H9 (cell line): Measurements from ENCODE around the gene AGBL4. TPM values are rescaled to one million over a fixed set of nuclear protein-coding genes. Genes with fewer than 3 reads are reported as not detected.

ENCODE experiments used
- DNase-seq: peaks from one replicate; pipeline ENCODE4 v3.0.0-alpha.2; 2017
- H2AFZ ChIP-seq: one replicate; pipeline ENCODE4 v1.6.1; 2013; ENCODE audit warnings: mild to moderate bottlenecking, low read length, control low read depth, moderate library complexity
- H2AK5ac ChIP-seq: 2 replicates; pipeline ENCODE4 v1.6.1; 2013; ENCODE audit warnings: low read length, control low read depth, mixed read lengths; ENCODE audit not compliant: insufficient read length
- H2BK120ac ChIP-seq: one replicate; pipeline ENCODE4 v1.6.1; 2013; ENCODE audit warnings: low read depth, mild to moderate bottlenecking, low read length, control low read depth, inconsistent platforms; ENCODE audit not compliant: poor library complexity, severe bottlenecking
- H2BK12ac ChIP-seq: 2 replicates; pipeline ENCODE4 v1.6.1; 2013; ENCODE audit warnings: low read length, control low read depth, mixed read lengths, low read depth; ENCODE audit not compliant: insufficient read length
- H2BK15ac ChIP-seq: 2 replicates; pipeline ENCODE4 v1.6.1; 2013; ENCODE audit warnings: low read depth, low read length, control low read depth
- H2BK20ac ChIP-seq: one replicate; pipeline ENCODE4 v1.6.1; 2013; ENCODE audit warnings: low read depth, mild to moderate bottlenecking, low read length, control low read depth, inconsistent platforms; ENCODE audit not compliant: poor library complexity, severe bottlenecking
- H2BK5ac ChIP-seq: 2 replicates; pipeline ENCODE4 v1.6.1; 2013; ENCODE audit warnings: low read length, control low read depth, mixed read lengths; ENCODE audit not compliant: insufficient read length
- H3K14ac ChIP-seq: 2 replicates; pipeline ENCODE4 v1.6.1; 2013; ENCODE audit warnings: low read length, control low read depth; ENCODE audit not compliant: insufficient read depth
- H3K18ac ChIP-seq: 2 replicates; pipeline ENCODE4 v1.6.1; 2013; ENCODE audit warnings: low read depth, mild to moderate bottlenecking, mixed read lengths, low read length, control low read depth; ENCODE audit not compliant: insufficient read length
- H3K23ac ChIP-seq: 2 replicates; pipeline ENCODE4 v1.6.1; 2013; ENCODE audit warnings: low read length, control low read depth, mixed read lengths, low read depth; ENCODE audit not compliant: insufficient read length
- H3K23me2 ChIP-seq: 2 replicates; pipeline ENCODE4 v1.6.1; 2013; ENCODE audit warnings: low read depth, mild to moderate bottlenecking, mixed read lengths, low read length, control low read depth; ENCODE audit not compliant: insufficient read length, poor library complexity, severe bottlenecking
- H3K27ac ChIP-seq: 2 replicates; pipeline ENCODE4 v1.5.1; 2013; ENCODE audit warnings: low read length, control low read depth, mixed read lengths, low read depth; ENCODE audit not compliant: insufficient read length
- H3K27me3 ChIP-seq: 2 replicates; pipeline ENCODE4 v1.6.1; 2013; ENCODE audit warnings: low read length, control low read depth, inconsistent platforms; ENCODE audit not compliant: insufficient read depth
- H3K4ac ChIP-seq: 2 replicates; pipeline ENCODE4 v1.6.1; 2013; ENCODE audit warnings: low read depth, mild to moderate bottlenecking, control low read depth, inconsistent platforms, low read length, moderate library complexity
- H3K4me1 ChIP-seq: 2 replicates; pipeline ENCODE4 v1.6.1; 2013; ENCODE audit warnings: low read length, control low read depth, inconsistent platforms; ENCODE audit not compliant: insufficient read depth
- H3K4me2 ChIP-seq: 2 replicates; pipeline ENCODE4 v1.6.1; 2013; ENCODE audit warnings: low read length, control low read depth, mixed read lengths; ENCODE audit not compliant: insufficient read length, insufficient read depth
- H3K56ac ChIP-seq: 2 replicates; pipeline ENCODE4 v1.6.1; 2013; ENCODE audit warnings: low read depth, mild to moderate bottlenecking, mixed read lengths, low read length, control low read depth; ENCODE audit not compliant: insufficient read length
- H3K79me1 ChIP-seq: 2 replicates; pipeline ENCODE4 v1.6.1; 2013; ENCODE audit warnings: low read depth, mild to moderate bottlenecking, moderate library complexity, low read length, control low read depth, inconsistent platforms; ENCODE audit not compliant: insufficient read depth, poor library complexity, severe bottlenecking
- H3K79me2 ChIP-seq: 2 replicates; pipeline ENCODE4 v1.6.1; 2013; ENCODE audit warnings: low read length, control low read depth, inconsistent platforms; ENCODE audit not compliant: insufficient read depth
- H3K9ac ChIP-seq: 2 replicates; pipeline ENCODE4 v1.6.1; 2013; ENCODE audit warnings: low read length, control low read depth, mixed read lengths; ENCODE audit not compliant: insufficient read length; ENCODE audit errors: extremely low read depth
- H3K9me3 ChIP-seq: one replicate; pipeline ENCODE4 v1.6.1; 2013; ENCODE audit warnings: low read depth, low read length, inconsistent platforms; ENCODE audit not compliant: control insufficient read depth
- H3T11ph ChIP-seq: one replicate; pipeline ENCODE4 v1.6.1; 2013; ENCODE audit warnings: mild to moderate bottlenecking, low read length, control low read depth, inconsistent platforms
- H4K20me1 ChIP-seq: one replicate; pipeline ENCODE4 v1.6.1; 2013; ENCODE audit not compliant: control insufficient read depth, insufficient read length, insufficient read depth
- H4K5ac ChIP-seq: 2 replicates; pipeline ENCODE4 v1.6.1; 2013; ENCODE audit warnings: low read depth, mild to moderate bottlenecking, mixed read lengths, low read length, control low read depth; ENCODE audit not compliant: insufficient read length
- H4K8ac ChIP-seq: replicated peaks from 2 replicates; pipeline ENCODE4 v1.6.1; 2013; ENCODE audit warnings: low read length, control low read depth, mixed read lengths, low read depth; ENCODE audit not compliant: insufficient read length
- H4K91ac ChIP-seq: 2 replicates; pipeline ENCODE4 v1.6.1; 2013; ENCODE audit warnings: low read depth, mild to moderate bottlenecking, moderate library complexity, mixed read lengths, low read length, control low read depth; ENCODE audit not compliant: insufficient read length
- H3K27ac Mint-ChIP-seq, 3 experiments: 2 replicates in 2 of 3; 3 replicates in 1 of 3; pipeline ENCODE4 v1.8.0; 2020 to 2021; ENCODE audit warnings: mixed read lengths in 3 of 3, mild to moderate bottlenecking in 1 of 3, moderate library complexity in 1 of 3
- H3K27me3 Mint-ChIP-seq: 2 replicates; pipeline ENCODE4 v1.8.0; 2021; ENCODE audit warnings: low read depth, mild to moderate bottlenecking, moderate library complexity, mixed read lengths
- H3K36me3 Mint-ChIP-seq, 3 experiments: 2 replicates in 2 of 3; 3 replicates in 1 of 3; pipeline ENCODE4 v1.8.0; 2020 to 2021; ENCODE audit warnings: low read depth in 3 of 3, mixed read lengths in 3 of 3; ENCODE audit not compliant: insufficient read depth in 1 of 3
- H3K4me1 Mint-ChIP-seq, 2 experiments: 2 replicates each; pipeline ENCODE4 v1.8.0; 2020; ENCODE audit warnings: mixed read lengths in 2 of 2
- H3K4me3 Mint-ChIP-seq, 2 experiments: 2 replicates in 1 of 2; 3 replicates in 1 of 2; pipeline ENCODE4 v1.8.0; 2020 to 2021; ENCODE audit warnings: mild to moderate bottlenecking in 2 of 2, mixed read lengths in 2 of 2, moderate library complexity in 1 of 2
- H3K9me3 Mint-ChIP-seq, 2 experiments: 2 replicates in 1 of 2; 3 replicates in 1 of 2; pipeline ENCODE4 v1.8.0; 2020; ENCODE audit warnings: mild to moderate bottlenecking in 2 of 2, mixed read lengths in 2 of 2, moderate library complexity in 1 of 2
- CTCF ChIP-seq: fragments of 200-600 bp; sonication (generic); conservative IDR thresholded peaks from 3 replicates; pipeline ENCODE4 v1.8.0; 2021; ENCODE audit warnings: antibody characterized with exemption, mild to moderate bottlenecking
- WGBS: extraction: QIAGEN DNeasy Blood & Tissue Kit; methylation state at CpG from one replicate; pipeline ENCODE4 v1.1.7; 2013; ENCODE audit warnings: missing lambda C conversion rate, low lambda C conversion rate, mixed read lengths; ENCODE audit not compliant: insufficient read length; ENCODE audit errors: extremely low coverage; 5-methylcytosine and 5-hydroxymethylcytosine counted together
- total RNA-seq: library from RNA; stranded (reverse); gene quantifications from 2 replicates; pipeline ENCODE4 v1.2.1, GENCODE V29; 2021

Gene AGBL4
- total RNA-seq, 1 experiment from 2014 or later, result not detected

GRCh38 chr1:48592330-48592729, 1431.4 kb downstream of the AGBL4 start:
- no peak overlapping the region for H2BK12ac ChIP-seq
- H3K9me3 Mint-ChIP-seq, result no peaks in the 10 kb centered on the region
- H2BK15ac ChIP-seq, result no peak overlapping the region
- no peak overlapping the region for H3K4me3 Mint-ChIP-seq
- no peak overlapping the region for H3K27ac Mint-ChIP-seq
- H2BK5ac ChIP-seq, result no peak overlapping the region
- no peak overlapping the region for H2AK5ac ChIP-seq
- peaks cover 17 to 22% of the 10 kb centered on the region in 2 experiments for H3K4me1 Mint-ChIP-seq
- no peak for TF ChIP-seq CTCF
- H3T11ph ChIP-seq, result no peak overlapping the region
- H3K18ac ChIP-seq, result no peak overlapping the region
- no peaks in the 10 kb centered on the region for H3K79me2 ChIP-seq
- H3K4me1 ChIP-seq, result peaks cover 10% of the 10 kb centered on the region; the same call in 1 of the 2 replicates
- no peak overlapping the region for H3K4me2 ChIP-seq
- no peak overlapping the region for H3K4ac ChIP-seq
- H3K27ac ChIP-seq, result no peak overlapping the region
- H4K20me1 ChIP-seq, result no peaks in the 10 kb centered on the region
- no peaks in the 10 kb centered on the region for H3K27me3 ChIP-seq
- no peaks in the 10 kb centered on the region for H3K9me3 ChIP-seq
- no peaks in the 10 kb centered on the region for H3K23me2 ChIP-seq
- H2BK20ac ChIP-seq, result no peak overlapping the region
- no peak overlapping the region for H3K56ac ChIP-seq
- no peak overlapping the region for H4K8ac ChIP-seq
- H3K79me1 ChIP-seq, result no peaks in the 10 kb centered on the region
- no peaks in the 10 kb centered on the region for H3K27me3 Mint-ChIP-seq
- no peak overlapping the region for H3K14ac ChIP-seq
- H3K9ac ChIP-seq, result no peak overlapping the region
- H2AFZ ChIP-seq, result no peak overlapping the region
- H3K23ac ChIP-seq, result no peak overlapping the region
- no peak overlapping the region for H4K5ac ChIP-seq
- no peaks in the 10 kb centered on the region for H3K36me3 Mint-ChIP-seq
- no peak for DNase-seq
- WGBS, result no CpG with 5 or more reads among the region's 1 CpG
- no peak overlapping the region for H4K91ac ChIP-seq
- H2BK120ac ChIP-seq, result no peak overlapping the region
